A549 (cell line): ENCODE measurements around the gene UCP2. TPM values are rescaled to one million over a fixed set of nuclear protein-coding genes. Genes with fewer than 3 reads are reported as not detected.
A peak's percentile ranks its signal among the peaks of the same experiment; 100 is the strongest.

Source experiments
- ATAC-seq, 2 experiments: fragments of 200-7000 bp in 1 of 2; fragments of >200 bp in 1 of 2; cut with Nextera tagmentation in 1 of 2; cut with Tn5 transposase in 1 of 2; 3 replicates each; pipeline versions ENCODE4 v1.8.0 to v1.9.1; 2018 to 2020; ENCODE audit warnings: mild to moderate bottlenecking in 1 of 2, moderate library complexity in 1 of 2
- CTCF ChIA-PET: fragments of 300-600 bp; sonication (Branson Sonifier 250); formaldehyde crosslinking; extraction: SDS; loops from one replicate; lab custom pipeline; 2021; ENCODE audit warnings: antibody characterized with exemption, inconsistent platforms; lab: Yijun Ruan, JAX
- POLR2A ChIA-PET: fragments of 350-600 bp; formaldehyde crosslinking; extraction: SDS; loops from one replicate; lab custom pipeline; 2021; ENCODE audit warnings: antibody characterized with exemption, inconsistent platforms; lab: Yijun Ruan, JAX
- DNase-seq, 2 experiments: peaks; one replicate each; pipeline versions ENCODE4 v3.0.0 to v3.0.0-alpha.2; 2011 to 2016; ENCODE audit warnings: low read depth in 1 of 2, low spot score in 1 of 2
- FAIRE-seq: peaks from 2 replicates; lab custom pipeline; 2011; peaks lifted over from hg19 to GRCh38; lab: Jason Lieb, UNC
- H3K27ac ChIP-seq, 2 experiments: fragments of >200 bp; sonication (Bioruptor Twin); formaldehyde crosslinking; 3 replicates each; pipeline ENCODE4 v1.5.1; 2016 to 2017
- H3K4me1 ChIP-seq: fragments of >200 bp; sonication (Bioruptor Twin); formaldehyde crosslinking; 3 replicates; pipeline ENCODE4 v1.6.1; 2016
- H3K4me2 ChIP-seq: fragments of >200 bp; sonication (Bioruptor Twin); formaldehyde crosslinking; 3 replicates; pipeline ENCODE4 v1.6.1; 2016
- H3K4me3 ChIP-seq: fragments of >200 bp; sonication (Bioruptor Twin); formaldehyde crosslinking; 3 replicates; pipeline ENCODE4 v1.5.1; 2016
- H3K9me3 ChIP-seq: fragments of >200 bp; sonication (Bioruptor Twin); formaldehyde crosslinking; 3 replicates; pipeline ENCODE4 v1.6.1; 2016
- BHLHE40 ChIP-seq: IDR thresholded peaks from 2 replicates; pipeline ENCODE4 v1.6.1; 2012; ENCODE audit warnings: low read depth, low read length, inconsistent platforms
- CBX2 ChIP-seq: fragments of 200-600 bp; sonication (generic); IDR thresholded peaks from 2 replicates; pipeline ENCODE4 v1.6.1; 2016; ENCODE audit warnings: low read depth, mild to moderate bottlenecking, borderline replicate concordance
- CBX8 ChIP-seq: fragments of 200-600 bp; sonication (generic); IDR thresholded peaks from 2 replicates; pipeline ENCODE4 v1.6.1; 2016
- CHD4 ChIP-seq: fragments of 200-600 bp; sonication (generic); IDR thresholded peaks from 2 replicates; pipeline ENCODE4 v1.6.1; 2016; ENCODE audit warnings: antibody characterized with exemption, mild to moderate bottlenecking, borderline replicate concordance
- EP300 ChIP-seq, 2 experiments: fragments of >200 bp; sonication (Bioruptor Twin); formaldehyde crosslinking; IDR thresholded peaks; 2 replicates in 1 of 2; 3 replicates in 1 of 2; pipeline ENCODE4 v1.6.1; 2016 to 2017
- ESRRA ChIP-seq: fragments of 150-350 bp; IDR thresholded peaks from 2 replicates; pipeline ENCODE4 v1.6.1; 2014; ENCODE audit warnings: mild to moderate bottlenecking, low read length, borderline replicate concordance
- FOSL2 ChIP-seq, 2 experiments: fragments of 450-650 bp in 1 of 2; fragments of >200 bp in 1 of 2; sonication (Bioruptor Twin) in 1 of 2; formaldehyde crosslinking; IDR thresholded peaks; 2 replicates each; pipeline versions ENCODE4 v1.5.0 to v1.6.1; 2016 to 2020; ENCODE audit warnings: mild to moderate bottlenecking in 1 of 2, moderate library complexity in 1 of 2
- HEYL ChIP-seq: fragments of 250-450 bp; sonication (Bioruptor Pico); IDR thresholded peaks from 2 replicates; pipeline ENCODE4 v1.8.0; 2021; ENCODE audit warnings: mild to moderate bottlenecking, moderate library complexity
- HOXB13 ChIP-seq: fragments of 250-450 bp; sonication (Bioruptor Pico); IDR thresholded peaks from 2 replicates; pipeline ENCODE4 v1.5.0; 2020; ENCODE audit warnings: low read depth, mild to moderate bottlenecking, moderate library complexity
- HOXB5 ChIP-seq: fragments of 250-450 bp; sonication (Bioruptor Pico); IDR thresholded peaks from 2 replicates; pipeline ENCODE4 v1.5.0; 2020; ENCODE audit warnings: mild to moderate bottlenecking, moderate library complexity
- JUNB ChIP-seq: fragments of >200 bp; sonication (Bioruptor Twin); formaldehyde crosslinking; IDR thresholded peaks from 2 replicates; pipeline ENCODE4 v1.6.1; 2016
- KDM1A ChIP-seq: fragments of 200-600 bp; sonication (generic); IDR thresholded peaks from 2 replicates; pipeline ENCODE4 v1.6.1; 2016; ENCODE audit warnings: low read depth, mild to moderate bottlenecking
- MAFK ChIP-seq: fragments of 450-650 bp; IDR thresholded peaks from 2 replicates; pipeline ENCODE4 v1.6.1; 2014; ENCODE audit not compliant: partially characterized antibody
- MYC ChIP-seq: IDR thresholded peaks from 2 replicates; pipeline ENCODE4 v1.6.1; 2012; ENCODE audit warnings: mild to moderate bottlenecking, inconsistent platforms, low read length, improper control_type of control experiment, borderline replicate concordance
- NR3C1 ChIP-seq: fragments of >200 bp; sonication (Bioruptor Twin); formaldehyde crosslinking; IDR thresholded peaks from 3 replicates; pipeline ENCODE4 v1.6.1; 2017
- POLR2A ChIP-seq: IDR thresholded peaks from 2 replicates; pipeline ENCODE4 v1.6.1; 2012; ENCODE audit warnings: mild to moderate bottlenecking, low read length
- POLR2AphosphoS2 ChIP-seq: conservative IDR thresholded peaks from 2 replicates; pipeline ENCODE4 v1.6.1; 2012; ENCODE audit warnings: low read length, improper control_type of control experiment, inconsistent platforms
- RARB ChIP-seq: fragments of 250-450 bp; sonication (Bioruptor Pico); IDR thresholded peaks from 2 replicates; pipeline ENCODE4 v1.8.0; 2021; ENCODE audit warnings: mild to moderate bottlenecking, moderate library complexity
- SMC3 ChIP-seq: fragments of >200 bp; sonication (Bioruptor Twin); formaldehyde crosslinking; IDR thresholded peaks from 3 replicates; pipeline ENCODE4 v1.6.1; 2018; ENCODE audit warnings: inconsistent platforms
- TFCP2L1 ChIP-seq: fragments of 250-450 bp; sonication (Bioruptor Pico); IDR thresholded peaks from 2 replicates; pipeline ENCODE4 v1.5.0; 2021; ENCODE audit warnings: mild to moderate bottlenecking
- WGBS: methylation state at CpG from one replicate; pipeline ENCODE4 v1.1.6; 2017; ENCODE audit errors: missing lambda C conversion rate; 5-methylcytosine and 5-hydroxymethylcytosine counted together
- polyA plus RNA-seq, 4 experiments: library from polyadenylated mRNA; depleted of rRNA in 3 of 4; stranded (reverse); fragments of >200 nt; fragmentation: RNase III in 1 of 4; extraction: RNeasy Plus Mini Kit Qiagen cat#74134 plus additional on column Dnase treatment in 1 of 4; gene quantifications; 2 replicates in 3 of 4; 3 replicates in 1 of 4; pipeline ENCODE4 v1.2.3, GENCODE V29; 2011 to 2017
- TF ChIP-seq, protein P1 (sequence below): fragments of 200-600 bp; sonication (generic); IDR thresholded peaks from 2 replicates; pipeline ENCODE4 v1.6.1; 2016; ENCODE audit warnings: antibody characterized with exemption, mild to moderate bottlenecking, moderate library complexity
- TF ChIP-seq, protein P2 (sequence below): fragments of >200 bp; sonication (Bioruptor Twin); formaldehyde crosslinking; IDR thresholded peaks from 2 replicates; pipeline ENCODE4 v1.6.1; 2016

The UCP2 gene
- polyA plus RNA-seq, 2 of the 4 experiments (the other 2 are of a cell fraction): 51.6 to 131 TPM

DNA sequence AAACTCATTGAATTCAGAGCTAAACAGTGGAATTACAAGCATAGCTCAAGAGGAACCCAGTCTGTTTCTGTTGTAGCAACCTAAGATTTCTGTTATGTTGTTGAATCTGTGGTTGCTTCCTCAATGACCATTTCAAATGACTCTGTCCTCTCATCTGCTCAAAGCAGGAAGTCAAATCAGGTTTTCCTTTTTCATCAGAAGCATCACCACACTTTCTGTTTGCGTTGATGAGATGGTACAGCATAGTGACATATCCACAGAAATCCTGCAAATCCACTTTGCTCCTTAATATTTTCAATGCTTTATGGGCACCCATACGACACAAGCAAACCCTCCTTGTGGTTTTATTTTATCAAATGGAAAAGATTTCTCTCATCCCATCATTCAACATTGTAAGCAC is 12.6 kb upstream of the UCP2 start:
- H3K4me3 ChIP-seq: no peak overlapping the region
- FAIRE-seq (no peak), DNase-seq (no peak), ATAC-seq (peak in 1 of 2 experiments; percentile 25; a peak in 1 of 6 replicates)
- no peaks in the 10 kb centered on the region for H3K9me3 ChIP-seq
- TF ChIP-seq RARB (CRISPR knock-in tag): no peak
- TF ChIP-seq, protein P1, sequence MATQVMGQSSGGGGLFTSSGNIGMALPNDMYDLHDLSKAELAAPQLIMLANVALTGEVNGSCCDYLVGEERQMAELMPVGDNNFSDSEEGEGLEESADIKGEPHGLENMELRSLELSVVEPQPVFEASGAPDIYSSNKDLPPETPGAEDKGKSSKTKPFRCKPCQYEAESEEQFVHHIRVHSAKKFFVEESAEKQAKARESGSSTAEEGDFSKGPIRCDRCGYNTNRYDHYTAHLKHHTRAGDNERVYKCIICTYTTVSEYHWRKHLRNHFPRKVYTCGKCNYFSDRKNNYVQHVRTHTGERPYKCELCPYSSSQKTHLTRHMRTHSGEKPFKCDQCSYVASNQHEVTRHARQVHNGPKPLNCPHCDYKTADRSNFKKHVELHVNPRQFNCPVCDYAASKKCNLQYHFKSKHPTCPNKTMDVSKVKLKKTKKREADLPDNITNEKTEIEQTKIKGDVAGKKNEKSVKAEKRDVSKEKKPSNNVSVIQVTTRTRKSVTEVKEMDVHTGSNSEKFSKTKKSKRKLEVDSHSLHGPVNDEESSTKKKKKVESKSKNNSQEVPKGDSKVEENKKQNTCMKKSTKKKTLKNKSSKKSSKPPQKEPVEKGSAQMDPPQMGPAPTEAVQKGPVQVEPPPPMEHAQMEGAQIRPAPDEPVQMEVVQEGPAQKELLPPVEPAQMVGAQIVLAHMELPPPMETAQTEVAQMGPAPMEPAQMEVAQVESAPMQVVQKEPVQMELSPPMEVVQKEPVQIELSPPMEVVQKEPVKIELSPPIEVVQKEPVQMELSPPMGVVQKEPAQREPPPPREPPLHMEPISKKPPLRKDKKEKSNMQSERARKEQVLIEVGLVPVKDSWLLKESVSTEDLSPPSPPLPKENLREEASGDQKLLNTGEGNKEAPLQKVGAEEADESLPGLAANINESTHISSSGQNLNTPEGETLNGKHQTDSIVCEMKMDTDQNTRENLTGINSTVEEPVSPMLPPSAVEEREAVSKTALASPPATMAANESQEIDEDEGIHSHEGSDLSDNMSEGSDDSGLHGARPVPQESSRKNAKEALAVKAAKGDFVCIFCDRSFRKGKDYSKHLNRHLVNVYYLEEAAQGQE: no peak
- no peaks in the 10 kb centered on the region for H3K4me1 ChIP-seq
- POLR2A ChIA-PET: no interaction called here
- WGBS: 59% methylated on average over 2 of the region's 2 CpGs
- no peak overlapping the region for H3K27ac ChIP-seq
- H3K4me2 ChIP-seq: no peak overlapping the region
- CTCF ChIA-PET: no interaction called here

DNA sequence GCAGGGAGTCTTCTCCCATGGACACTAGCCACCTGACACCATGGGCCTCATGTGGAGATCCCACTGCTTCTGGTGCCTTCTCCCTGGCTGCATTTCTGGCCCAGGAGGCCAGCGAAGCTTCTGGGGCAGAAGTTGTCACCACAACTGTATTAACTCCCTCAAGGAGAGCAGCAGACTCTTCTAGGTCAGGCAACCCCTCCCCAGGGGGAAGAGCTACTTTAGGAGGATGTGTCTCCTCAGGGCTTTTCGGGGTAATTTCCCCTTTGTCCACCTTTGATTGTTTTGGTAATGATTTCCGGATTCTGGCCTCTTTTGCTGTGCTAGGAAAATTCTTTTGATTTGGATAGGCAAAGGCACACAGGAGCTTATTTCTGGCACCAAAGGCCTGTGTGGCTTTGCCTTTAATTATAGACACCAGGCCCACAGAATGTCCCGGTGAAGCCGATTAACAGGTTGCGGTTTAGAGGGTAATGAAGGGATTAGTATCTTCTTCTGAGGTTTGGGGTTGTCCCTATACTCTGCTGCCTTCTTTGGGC is 8.9 kb upstream of the UCP2 start:
- H3K4me3 ChIP-seq: no peak overlapping the region
- ATAC-seq: no peak
- no peak overlapping the region for H3K4me2 ChIP-seq
- 93% methylated on average over 6 of the region's 6 CpGs for WGBS
- no peaks in the 10 kb centered on the region for H3K4me1 ChIP-seq
- no peaks in the 10 kb centered on the region for H3K9me3 ChIP-seq
- no peak for DNase-seq
- ChIA-PET POLR2A (no interaction called here), CTCF (interaction anchor here (0.6 to 1.3 kb wide), 3 partner anchors 17 to 502 kb away, joined by 3 to 4 read pairs (median 3); partner anchors contain the start of gene LIPT2)
- no peak for FAIRE-seq
- H3K27ac ChIP-seq: no peak overlapping the region
- no peak for TF ChIP-seq CBX8
- no peak for TF ChIP-seq MAFK
- TF ChIP-seq HOXB5 (CRISPR knock-in tag): no peak
- TF ChIP-seq JUNB: no peak
- TF ChIP-seq, protein P2, sequence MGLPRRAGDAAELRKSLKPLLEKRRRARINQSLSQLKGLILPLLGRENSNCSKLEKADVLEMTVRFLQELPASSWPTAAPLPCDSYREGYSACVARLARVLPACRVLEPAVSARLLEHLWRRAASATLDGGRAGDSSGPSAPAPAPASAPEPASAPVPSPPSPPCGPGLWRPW: no peak

DNA sequence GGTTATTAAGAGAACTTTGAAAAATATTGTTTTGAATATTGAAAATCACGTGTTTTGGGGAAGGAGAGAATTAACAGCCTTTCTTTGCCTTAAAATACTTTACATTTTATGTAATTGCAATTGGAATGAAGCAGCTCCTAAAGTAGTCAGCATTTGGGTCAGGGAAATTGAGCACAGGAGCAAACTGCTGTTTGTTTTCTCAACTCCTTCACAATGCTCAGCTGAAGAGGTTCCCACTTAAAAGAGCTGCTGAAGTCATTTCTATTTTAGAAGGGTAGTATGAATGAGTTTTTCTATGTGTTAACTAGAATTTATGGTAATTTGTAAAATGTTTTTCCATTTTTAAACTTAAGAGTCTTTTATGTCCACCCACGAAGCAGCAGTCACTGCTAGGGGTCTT is 8.1 kb upstream of the UCP2 start:
- no peak for ATAC-seq
- H3K4me2 ChIP-seq: no peak overlapping the region
- no peak for DNase-seq
- WGBS: 51% methylated on average over 2 of the region's 2 CpGs
- POLR2A ChIA-PET: no interaction called here
- no peak overlapping the region for H3K4me3 ChIP-seq
- CTCF ChIA-PET: interaction anchor here (1.5 kb wide), 1 partner anchor 17 kb away, joined by 4 read pairs; no protein-coding TSS in a partner anchor
- no peaks in the 10 kb centered on the region for H3K4me1 ChIP-seq
- no peak overlapping the region for H3K27ac ChIP-seq
- H3K9me3 ChIP-seq: no peaks in the 10 kb centered on the region
- no peak for TF ChIP-seq JUNB
- TF ChIP-seq CBX8: no peak
- no peak for TF ChIP-seq MYC
- TF ChIP-seq FOSL2 (IDR thresholded peaks at IDR 0.05): no peak
- no peak for TF ChIP-seq FOSL2 (CRISPR knock-in tag; IDR thresholded peaks at IDR 0.05)
- TF ChIP-seq BHLHE40: no peak
- no peak for TF ChIP-seq RARB (CRISPR knock-in tag)
- TF ChIP-seq KDM1A: no peak
- TF ChIP-seq POLR2AphosphoS2: no peak
- no peak for TF ChIP-seq TFCP2L1 (CRISPR knock-in tag)
- TF ChIP-seq NR3C1: no peak
- no peak for TF ChIP-seq SMC3
- TF ChIP-seq ESRRA: no peak
- no peak for TF ChIP-seq HEYL
- TF ChIP-seq POLR2A: no peak
- TF ChIP-seq HOXB13 (CRISPR knock-in tag): no peak
- no peak for TF ChIP-seq CBX2
- no peak for TF ChIP-seq CHD4
- no peak for TF ChIP-seq EP300 (IDR thresholded peaks at IDR 0.05)
- FAIRE-seq: no peak
